ENCODE measurements around the gene PTBP3.
A peak's percentile ranks its signal among the peaks of the same experiment; 100 is the strongest.
"Not testable (repeated sequence)": the region's sequence is repeated elsewhere in the genome, so short reads cannot be mapped to it uniquely, and the experiment has no call there.

Gene PTBP3

GRCh38 chr9:112375361-112375760 lies 41.9 kb upstream of the PTBP3 start:
- Histone ChIP-seq H3K27me3 (ENCODE audit: control insufficient read depth, insufficient read depth, low read length) (no peaks in the 10 kb centered on the region), H3K4me1 (ENCODE audit: control insufficient read depth, insufficient read depth, low read length) (peaks cover 16% of the 10 kb centered on the region), H3K9ac (ENCODE audit: low read depth, low read length) (no peak overlapping the region), H3K36me3 (ENCODE audit: insufficient read depth, low read length) (no peaks in the 10 kb centered on the region), H3K4me2 (ENCODE audit: low read length) (no peak overlapping the region), H3K4me3 (ENCODE audit: low read length) (no peak overlapping the region), H3K9me3 (replicated peaks; ENCODE audit: low read length) (no peaks in the 10 kb centered on the region)

DNA sequence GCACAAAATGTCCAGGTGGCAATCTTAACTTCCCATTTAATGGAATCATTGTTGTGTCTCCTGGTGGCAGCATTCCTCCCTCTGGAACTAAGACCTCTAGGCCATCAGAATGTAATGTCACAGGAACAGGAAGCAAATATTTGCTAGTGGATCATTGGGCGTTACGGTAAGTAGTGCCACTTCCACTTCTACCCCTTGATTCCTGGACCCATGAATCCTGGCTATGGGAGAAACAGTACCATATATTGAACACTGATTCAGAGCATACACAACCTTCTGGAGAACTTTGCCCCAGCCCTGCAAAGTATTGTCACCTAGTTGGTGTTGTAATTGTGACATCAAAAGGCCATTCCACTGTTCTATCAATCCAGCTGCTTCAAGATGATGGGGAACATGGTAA lies 40.8 kb upstream of the PTBP3 start:
- not testable (repeated sequence) for H3K9me3 ChIP-seq (replicated peaks; ENCODE audit: low read length); H3K4me3 ChIP-seq (ENCODE audit: low read length); H3K9ac ChIP-seq (ENCODE audit: low read depth, low read length); H3K4me2 ChIP-seq (ENCODE audit: low read length); H3K36me3 ChIP-seq (ENCODE audit: insufficient read depth, low read length); H3K27me3 ChIP-seq (ENCODE audit: control insufficient read depth, insufficient read depth, low read length)
- H3K4me1 ChIP-seq (ENCODE audit: control insufficient read depth, insufficient read depth, low read length) = peaks cover 16% of the 10 kb centered on the region

GRCh38 chr9:112373666-112374065 lies 40.2 kb upstream of the PTBP3 start:
- H3K9me3 ChIP-seq (replicated peaks; ENCODE audit: low read length); H3K4me2 ChIP-seq (ENCODE audit: low read length); H3K4me3 ChIP-seq (ENCODE audit: low read length); H3K27me3 ChIP-seq (ENCODE audit: control insufficient read depth, insufficient read depth, low read length); H3K36me3 ChIP-seq (ENCODE audit: insufficient read depth, low read length); H3K9ac ChIP-seq (ENCODE audit: low read depth, low read length): not testable (repeated sequence)
- peaks cover 16% of the 10 kb centered on the region for H3K4me1 ChIP-seq (ENCODE audit: control insufficient read depth, insufficient read depth, low read length)

- Histone ChIP-seq H3K36me3 (ENCODE audit: insufficient read depth, low read length) (no peaks in the 10 kb centered on the region), H3K4me2 (ENCODE audit: low read length) (no peak overlapping the region), H3K4me1 (ENCODE audit: control insufficient read depth, insufficient read depth, low read length) (no peaks in the 10 kb centered on the region), H3K9me3 (replicated peaks; ENCODE audit: low read length) (no peaks in the 10 kb centered on the region), H3K27me3 (ENCODE audit: control insufficient read depth, insufficient read depth, low read length) (no peaks in the 10 kb centered on the region), H3K9ac (ENCODE audit: low read depth, low read length) (no peak overlapping the region), H3K4me3 (ENCODE audit: low read length) (no peak overlapping the region)
Observed at GRCh38 chr9:112371060-112371459, 37.6 kb upstream of the PTBP3 start.

- no peaks in the 10 kb centered on the region for H3K27me3 ChIP-seq (ENCODE audit: control insufficient read depth, insufficient read depth, low read length)
- H3K4me1 ChIP-seq (ENCODE audit: control insufficient read depth, insufficient read depth, low read length) = no peaks in the 10 kb centered on the region
- no peak overlapping the region for H3K9ac ChIP-seq (ENCODE audit: low read depth, low read length)
- no peaks in the 10 kb centered on the region for H3K9me3 ChIP-seq (replicated peaks; ENCODE audit: low read length)
- H3K4me3 ChIP-seq (ENCODE audit: low read length) = no peak overlapping the region
- no peak overlapping the region for H3K4me2 ChIP-seq (ENCODE audit: low read length)
- H3K36me3 ChIP-seq (ENCODE audit: insufficient read depth, low read length) = no peaks in the 10 kb centered on the region
Observed at GRCh38 chr9:112369817-112370216, 36.4 kb upstream of the PTBP3 start.

DNA sequence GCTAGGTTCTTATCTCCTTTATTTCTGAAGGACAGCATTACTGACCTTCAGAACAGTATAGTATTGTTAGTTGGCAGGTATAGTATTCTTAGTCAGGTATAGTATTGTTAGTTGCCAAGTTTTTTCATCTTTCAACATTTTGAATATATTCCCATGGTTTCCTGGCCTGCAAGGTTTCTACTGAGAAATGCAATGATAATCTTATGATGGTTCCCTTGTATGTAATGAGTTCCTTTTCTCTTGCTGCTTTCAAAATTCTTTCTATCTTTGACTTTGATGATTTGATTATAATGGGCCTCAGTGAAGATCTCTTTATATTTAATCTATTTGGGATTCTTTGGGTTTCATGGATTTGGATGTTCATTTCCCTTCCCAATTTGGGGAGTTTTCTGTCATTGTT lies 34.0 kb upstream of the PTBP3 start:
- H3K36me3 ChIP-seq (ENCODE audit: insufficient read depth, low read length) = no peaks in the 10 kb centered on the region
- H3K9me3 ChIP-seq (replicated peaks; ENCODE audit: low read length) = no peaks in the 10 kb centered on the region
- H3K4me2 ChIP-seq (ENCODE audit: low read length) = no peak overlapping the region
- no peaks in the 10 kb centered on the region for H3K27me3 ChIP-seq (ENCODE audit: control insufficient read depth, insufficient read depth, low read length)
- H3K9ac ChIP-seq (ENCODE audit: low read depth, low read length) = no peak overlapping the region
- H3K4me1 ChIP-seq (ENCODE audit: control insufficient read depth, insufficient read depth, low read length) = no peaks in the 10 kb centered on the region
- no peak overlapping the region for H3K4me3 ChIP-seq (ENCODE audit: low read length)

- H3K9me3 ChIP-seq (replicated peaks; ENCODE audit: low read length) = no peaks in the 10 kb centered on the region
- H3K36me3 ChIP-seq (ENCODE audit: insufficient read depth, low read length) = no peaks in the 10 kb centered on the region
- no peak overlapping the region for H3K9ac ChIP-seq (ENCODE audit: low read depth, low read length)
- H3K4me1 ChIP-seq (ENCODE audit: control insufficient read depth, insufficient read depth, low read length) = no peaks in the 10 kb centered on the region
- no peak overlapping the region for H3K4me2 ChIP-seq (ENCODE audit: low read length)
- H3K27me3 ChIP-seq (ENCODE audit: control insufficient read depth, insufficient read depth, low read length) = no peaks in the 10 kb centered on the region
- H3K4me3 ChIP-seq (ENCODE audit: low read length) = no peak overlapping the region
Observed at GRCh38 chr9:112366591-112366990, 33.2 kb upstream of the PTBP3 start.

GRCh38 chr9:112365257-112365656 lies 31.8 kb upstream of the PTBP3 start:
- not testable (repeated sequence) for H3K4me1 ChIP-seq (ENCODE audit: control insufficient read depth, insufficient read depth, low read length); H3K27me3 ChIP-seq (ENCODE audit: control insufficient read depth, insufficient read depth, low read length); H3K36me3 ChIP-seq (ENCODE audit: insufficient read depth, low read length)

DNA sequence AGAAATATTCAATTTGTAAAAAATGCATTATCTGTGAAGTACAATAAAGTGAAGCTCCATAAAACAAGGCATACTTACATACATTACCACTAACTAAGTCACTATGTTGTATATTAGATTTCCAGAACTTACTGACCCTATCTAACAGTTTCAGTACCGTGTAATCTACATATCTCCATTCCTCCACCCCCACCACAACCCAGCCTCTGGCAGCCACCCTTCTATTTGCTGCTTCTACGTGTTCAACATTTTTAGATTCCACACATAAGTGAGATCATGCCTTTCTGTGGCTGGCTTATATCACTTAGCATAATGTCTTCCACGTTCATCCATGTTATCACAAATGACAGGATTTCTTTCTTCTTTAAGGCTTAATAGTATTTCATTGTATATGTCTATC lies 31.3 kb upstream of the PTBP3 start:
- H3K9ac ChIP-seq (ENCODE audit: low read depth, low read length) = no peak overlapping the region
- H3K9me3 ChIP-seq (replicated peaks; ENCODE audit: low read length) = no peaks in the 10 kb centered on the region
- no peak overlapping the region for H3K4me2 ChIP-seq (ENCODE audit: low read length)
- peaks cover 11% of the 10 kb centered on the region for H3K4me1 ChIP-seq (ENCODE audit: control insufficient read depth, insufficient read depth, low read length)
- no peak overlapping the region for H3K4me3 ChIP-seq (ENCODE audit: low read length)
- H3K27me3 ChIP-seq (ENCODE audit: control insufficient read depth, insufficient read depth, low read length) = no peaks in the 10 kb centered on the region
- H3K36me3 ChIP-seq (ENCODE audit: insufficient read depth, low read length) = no peaks in the 10 kb centered on the region

More at GRCh38 chr9:112365257-112365656, 31.8 kb upstream of the PTBP3 start:
- H3K9me3 ChIP-seq (replicated peaks; ENCODE audit: low read length); H3K4me3 ChIP-seq (ENCODE audit: low read length); H3K4me2 ChIP-seq (ENCODE audit: low read length); H3K9ac ChIP-seq (ENCODE audit: low read depth, low read length): not testable (repeated sequence)

GRCh38 chr9:112361601-112362000 lies 28.2 kb upstream of the PTBP3 start:
- Histone ChIP-seq H3K36me3 (ENCODE audit: insufficient read depth, low read length) (no peaks in the 10 kb centered on the region), H3K4me2 (ENCODE audit: low read length) (no peak overlapping the region), H3K9me3 (replicated peaks; ENCODE audit: low read length) (no peaks in the 10 kb centered on the region), H3K27me3 (ENCODE audit: control insufficient read depth, insufficient read depth, low read length) (no peaks in the 10 kb centered on the region), H3K4me3 (ENCODE audit: low read length) (no peak overlapping the region), H3K4me1 (ENCODE audit: control insufficient read depth, insufficient read depth, low read length) (peaks cover 11% of the 10 kb centered on the region), H3K9ac (ENCODE audit: low read depth, low read length) (no peak overlapping the region)

- H3K9ac ChIP-seq (ENCODE audit: low read depth, low read length) = no peak overlapping the region
- no peaks in the 10 kb centered on the region for H3K9me3 ChIP-seq (replicated peaks; ENCODE audit: low read length)
- no peaks in the 10 kb centered on the region for H3K27me3 ChIP-seq (ENCODE audit: control insufficient read depth, insufficient read depth, low read length)
- peak overlapping the region; percentile 9 for H3K4me2 ChIP-seq (ENCODE audit: low read length)
- H3K4me3 ChIP-seq (ENCODE audit: low read length) = no peak overlapping the region
- H3K36me3 ChIP-seq (ENCODE audit: insufficient read depth, low read length) = no peaks in the 10 kb centered on the region
- peaks cover 11% of the 10 kb centered on the region for H3K4me1 ChIP-seq (ENCODE audit: control insufficient read depth, insufficient read depth, low read length)
Observed at GRCh38 chr9:112360047-112360804, 26.8 kb upstream of the PTBP3 start.

DNA sequence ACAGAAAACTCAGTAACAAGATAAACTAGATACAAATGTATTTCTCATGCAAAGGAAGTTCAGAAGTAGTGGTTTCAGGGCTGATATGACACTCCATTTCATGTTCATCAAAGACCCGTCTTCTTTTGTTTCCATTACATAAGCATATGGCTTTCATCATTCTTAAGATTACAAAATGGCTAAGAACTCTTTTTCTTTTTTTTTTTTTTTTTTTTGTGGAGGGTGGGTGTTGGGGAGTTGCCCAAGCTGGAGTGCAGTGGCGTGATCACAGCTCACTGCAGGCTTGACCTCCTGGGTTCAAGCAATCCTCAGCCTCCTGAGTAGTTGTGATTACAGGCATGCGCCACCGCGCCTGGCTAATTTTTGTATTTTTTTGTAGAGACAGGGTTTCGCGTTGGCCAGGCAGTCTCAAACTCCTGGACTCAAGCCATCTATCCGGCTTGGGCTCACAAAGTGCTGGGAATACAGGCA lies 22.0 kb upstream of the PTBP3 start:
- no peaks in the 10 kb centered on the region for H3K9me3 ChIP-seq (replicated peaks; ENCODE audit: low read length)
- no peaks in the 10 kb centered on the region for H3K36me3 ChIP-seq (ENCODE audit: insufficient read depth, low read length)
- H3K27me3 ChIP-seq (ENCODE audit: control insufficient read depth, insufficient read depth, low read length) = no peaks in the 10 kb centered on the region
- no peak overlapping the region for H3K4me2 ChIP-seq (ENCODE audit: low read length)
- H3K4me3 ChIP-seq (ENCODE audit: low read length) = no peak overlapping the region
- no peak overlapping the region for H3K9ac ChIP-seq (ENCODE audit: low read depth, low read length)
- peaks cover 5% of the 10 kb centered on the region for H3K4me1 ChIP-seq (ENCODE audit: control insufficient read depth, insufficient read depth, low read length)

Measured in skeletal muscle satellite cell (primary cell).